Loucy (cell line): ENCODE data around the gene PAFAH2.

Experiments used
- H2AFZ ChIP-seq: fragments of 200-600 bp; sonication (generic); 2 replicates; pipeline ENCODE4 v1.6.0; 2016; ENCODE audit warnings: antibody characterized with exemption, mild to moderate bottlenecking, low read length, moderate library complexity
- H3F3A ChIP-seq: fragments of 200-600 bp; 2 replicates; pipeline ENCODE4 v1.6.0; 2016; ENCODE audit warnings: antibody characterized with exemption, low read depth, mild to moderate bottlenecking
- H3K27me3 ChIP-seq: fragments of 200-600 bp; sonication (generic); 2 replicates; pipeline ENCODE4 v1.6.1; 2014; ENCODE audit warnings: low read length, mild to moderate bottlenecking; ENCODE audit not compliant: insufficient read depth, poor library complexity, severe bottlenecking
- H3K36me3 ChIP-seq: fragments of 200-600 bp; sonication (generic); 2 replicates; pipeline ENCODE4 v1.6.1; 2016; ENCODE audit warnings: low read length; ENCODE audit not compliant: insufficient read depth
- H3K4me1 ChIP-seq: fragments of 200-600 bp; sonication (generic); 2 replicates; pipeline ENCODE4 v1.5.1; 2014; ENCODE audit warnings: low read length, mild to moderate bottlenecking; ENCODE audit not compliant: insufficient read depth, poor library complexity, severe bottlenecking
- H3K4me2 ChIP-seq: fragments of 200-600 bp; sonication (generic); 2 replicates; pipeline ENCODE4 v1.6.0; 2014; ENCODE audit warnings: antibody characterized with exemption, low read length, low read depth, mild to moderate bottlenecking; ENCODE audit not compliant: poor library complexity, severe bottlenecking
- H3K4me3 ChIP-seq: fragments of 200-600 bp; sonication (generic); 2 replicates; pipeline ENCODE4 v1.5.1; 2014; ENCODE audit warnings: low read length, mild to moderate bottlenecking, mixed read lengths; ENCODE audit not compliant: poor library complexity, severe bottlenecking
- H3K79me2 ChIP-seq: fragments of 200-600 bp; sonication (generic); 2 replicates; pipeline ENCODE4 v1.6.1; 2014; ENCODE audit warnings: low read length; ENCODE audit not compliant: insufficient read depth
- H3K9ac ChIP-seq: fragments of 200-600 bp; sonication (generic); 2 replicates; pipeline ENCODE4 v1.6.0; 2014; ENCODE audit warnings: mild to moderate bottlenecking, low read depth, low read length, moderate library complexity; ENCODE audit not compliant: poor library complexity, severe bottlenecking
- H3K9me2 ChIP-seq: fragments of 200-600 bp; sonication (generic); replicated peaks from 2 replicates; pipeline ENCODE4 v1.6.1; 2016; ENCODE audit warnings: low read depth, low read length, mixed read lengths
- H3K9me3 ChIP-seq: fragments of 200-600 bp; sonication (generic); 2 replicates; pipeline ENCODE4 v1.6.1; 2014; ENCODE audit warnings: mild to moderate bottlenecking, antibody characterized with exemption, low read length, low read depth; ENCODE audit not compliant: insufficient read depth
- H4K20me1 ChIP-seq: fragments of 200-600 bp; sonication (generic); 2 replicates; pipeline ENCODE4 v1.6.0; 2014; ENCODE audit warnings: antibody characterized with exemption, low read length, mild to moderate bottlenecking; ENCODE audit not compliant: insufficient read depth, poor library complexity, severe bottlenecking
- CTCF ChIP-seq: fragments of 200-600 bp; sonication (generic); conservative IDR thresholded peaks from 2 replicates; pipeline ENCODE4 v1.5.1; 2014; ENCODE audit warnings: mild to moderate bottlenecking, antibody characterized with exemption, low read length
- EZH2phosphoT487 ChIP-seq: fragments of 200-600 bp; IDR thresholded peaks from 2 replicates; pipeline ENCODE4 v1.6.1; 2018; ENCODE audit warnings: antibody characterized with exemption, mild to moderate bottlenecking, moderate library complexity, borderline replicate concordance

The PAFAH2 gene

GRCh38 chr1:26019641-26020315 is 21.9 kb upstream of the PAFAH2 start:
- Histone ChIP-seq H3K27me3 (no peaks in the 10 kb centered on the region), H3K79me2 (no peaks in the 10 kb centered on the region), H3K36me3 (no peaks in the 10 kb centered on the region), H3K9ac (no peak overlapping the region), H3F3A (no peaks in the 10 kb centered on the region), H3K4me2 (peak overlapping the region; percentile 39), H4K20me1 (no peaks in the 10 kb centered on the region), H3K9me3 (no peaks in the 10 kb centered on the region), H3K4me1 (peaks cover 26% of the 10 kb centered on the region), H3K4me3 (no peak overlapping the region), H3K9me2 (no peaks in the 10 kb centered on the region), H2AFZ (no peak overlapping the region)
- TF ChIP-seq CTCF (no peak), EZH2phosphoT487 (no peak)

- TF ChIP-seq EZH2phosphoT487 (no peak), CTCF (no peak)
- no peaks in the 10 kb centered on the region for H3K27me3 ChIP-seq
- H3K36me3 ChIP-seq: no peaks in the 10 kb centered on the region
- H3F3A ChIP-seq: no peaks in the 10 kb centered on the region
- H3K9ac ChIP-seq: no peak overlapping the region
- no peaks in the 10 kb centered on the region for H3K79me2 ChIP-seq
- no peak overlapping the region for H3K4me3 ChIP-seq
- H3K4me1 ChIP-seq: peaks cover 26% of the 10 kb centered on the region
- no peaks in the 10 kb centered on the region for H4K20me1 ChIP-seq
- no peaks in the 10 kb centered on the region for H3K9me3 ChIP-seq
- no peaks in the 10 kb centered on the region for H3K9me2 ChIP-seq
- H2AFZ ChIP-seq: no peak overlapping the region
- H3K4me2 ChIP-seq: no peak overlapping the region
Measured at GRCh38 chr1:26017606-26018005, 19.7 kb upstream of the PAFAH2 start.

GRCh38 chr1:26016953-26017545 is 19.2 kb upstream of the PAFAH2 start:
- Histone ChIP-seq H3K27me3 (no peaks in the 10 kb centered on the region), H3K9ac (no peak overlapping the region), H3K9me2 (no peaks in the 10 kb centered on the region), H3K4me2 (peak overlapping the region; percentile 32), H3K9me3 (no peaks in the 10 kb centered on the region), H2AFZ (no peak overlapping the region; the same call in 1 of the 2 replicates), H3K4me3 (no peak overlapping the region), H3K36me3 (no peaks in the 10 kb centered on the region), H4K20me1 (no peaks in the 10 kb centered on the region), H3F3A (no peaks in the 10 kb centered on the region), H3K4me1 (peaks cover 26% of the 10 kb centered on the region), H3K79me2 (no peaks in the 10 kb centered on the region)
- no peak for TF ChIP-seq EZH2phosphoT487
- no peak for TF ChIP-seq CTCF
